Activated naive CD8-positive, alpha-beta T cell (primary cell): ENCODE data around the gene ZNF322.
A peak's percentile ranks its signal among the peaks of the same experiment; 100 is the strongest.

Source experiments
- H3K27ac Mint-ChIP-seq: one replicate; pipeline ENCODE4 v1.8.0; 2021; ENCODE audit warnings: mixed read lengths
- H3K27me3 Mint-ChIP-seq: one replicate; pipeline ENCODE4 v1.8.0; 2021; ENCODE audit warnings: mixed read lengths
- H3K36me3 Mint-ChIP-seq: one replicate; pipeline ENCODE4 v1.8.0; 2021; ENCODE audit warnings: mixed read lengths
- H3K4me1 Mint-ChIP-seq: one replicate; pipeline ENCODE4 v1.8.0; 2021; ENCODE audit warnings: low read depth, mixed read lengths
- H3K4me3 Mint-ChIP-seq: one replicate; pipeline ENCODE4 v1.8.0; 2021; ENCODE audit warnings: mild to moderate bottlenecking, mixed read lengths
- H3K9me3 Mint-ChIP-seq: one replicate; pipeline ENCODE4 v1.8.0; 2021; ENCODE audit warnings: low read depth, mixed read lengths

Gene ZNF322

GRCh38 chr6:26646074-26646473 lies 13.5 kb downstream of the ZNF322 start:
- Mint-ChIP-seq H3K27me3 (no peaks in the 10 kb centered on the region), H3K4me3 (no peak overlapping the region), H3K36me3 (peaks cover 61% of the 10 kb centered on the region), H3K4me1 (peaks cover 4% of the 10 kb centered on the region), H3K9me3 (peaks cover 18% of the 10 kb centered on the region), H3K27ac (no peak overlapping the region)

- Mint-ChIP-seq H3K27me3 (no peaks in the 10 kb centered on the region), H3K27ac (no peak overlapping the region), H3K4me1 (no peaks in the 10 kb centered on the region), H3K4me3 (no peak overlapping the region), H3K36me3 (peaks cover 65% of the 10 kb centered on the region), H3K9me3 (peaks cover 32% of the 10 kb centered on the region)
These were observed 18.7 kb downstream of the ZNF322 start for GRCh38 chr6:26640806-26641205.

DNA sequence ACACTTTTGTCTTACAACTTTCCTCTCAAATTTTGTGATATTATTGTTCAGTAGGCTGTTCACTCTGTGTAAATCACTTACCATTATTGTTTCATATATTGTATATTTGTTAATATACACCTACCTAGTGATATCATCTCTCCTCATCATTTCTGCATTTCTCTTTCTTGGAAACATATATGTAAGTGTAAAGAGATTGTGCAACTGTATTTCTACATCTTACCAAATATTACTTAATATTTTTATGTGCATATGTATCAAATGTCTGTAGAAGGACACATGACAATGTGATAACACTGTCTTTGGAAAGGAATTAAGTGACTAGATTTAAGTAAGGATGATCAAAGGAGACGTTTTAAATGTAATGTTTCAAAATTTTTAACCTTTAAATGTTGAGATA lies 30.2 kb downstream of the ZNF322 start:
- Mint-ChIP-seq H3K27me3 (peaks cover 5% of the 10 kb centered on the region), H3K36me3 (peaks cover 22% of the 10 kb centered on the region), H3K9me3 (peaks cover 13% of the 10 kb centered on the region), H3K27ac (no peak overlapping the region), H3K4me3 (no peak overlapping the region), H3K4me1 (no peaks in the 10 kb centered on the region)

- H3K9me3 Mint-ChIP-seq: peaks cover 10% of the 10 kb centered on the region
- H3K36me3 Mint-ChIP-seq: peaks cover 15% of the 10 kb centered on the region
- H3K4me3 Mint-ChIP-seq: no peak overlapping the region
- H3K27ac Mint-ChIP-seq: no peak overlapping the region
- H3K27me3 Mint-ChIP-seq: peaks cover 6% of the 10 kb centered on the region
- H3K4me1 Mint-ChIP-seq: no peaks in the 10 kb centered on the region
These were observed 31.7 kb downstream of the ZNF322 start for GRCh38 chr6:26627843-26628242.

DNA sequence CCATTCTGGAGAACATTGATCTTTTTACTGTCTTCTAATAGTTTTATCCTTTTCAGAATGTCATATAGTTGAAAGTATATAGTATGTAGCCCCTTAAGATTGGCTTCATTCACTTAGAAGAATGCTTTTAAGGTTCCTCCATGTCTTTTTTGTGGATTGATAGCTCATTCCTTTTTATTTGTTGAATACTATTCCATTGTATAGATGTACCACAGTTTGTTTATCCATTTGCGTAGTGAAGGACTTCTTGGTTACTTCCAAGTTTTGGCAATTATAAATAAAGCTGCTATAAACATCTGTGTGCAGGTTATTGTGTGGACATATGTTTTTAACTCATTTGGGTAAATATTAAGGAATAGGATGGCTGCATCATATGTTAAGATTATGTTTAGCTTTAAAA lies 35.0 kb downstream of the ZNF322 start:
- H3K4me1 Mint-ChIP-seq: no peaks in the 10 kb centered on the region
- no peak overlapping the region for H3K27ac Mint-ChIP-seq
- H3K9me3 Mint-ChIP-seq: peaks cover 10% of the 10 kb centered on the region
- peaks cover 10% of the 10 kb centered on the region for H3K27me3 Mint-ChIP-seq
- H3K4me3 Mint-ChIP-seq: no peak overlapping the region
- peaks cover 11% of the 10 kb centered on the region for H3K36me3 Mint-ChIP-seq

GRCh38 chr6:26623339-26623859 lies 36.1 kb downstream of the ZNF322 start:
- H3K9me3 Mint-ChIP-seq: peaks cover 7% of the 10 kb centered on the region
- peaks cover 8% of the 10 kb centered on the region for H3K27me3 Mint-ChIP-seq
- H3K36me3 Mint-ChIP-seq: peaks cover 7% of the 10 kb centered on the region
- no peak overlapping the region for H3K4me3 Mint-ChIP-seq
- no peak overlapping the region for H3K27ac Mint-ChIP-seq
- no peaks in the 10 kb centered on the region for H3K4me1 Mint-ChIP-seq

DNA sequence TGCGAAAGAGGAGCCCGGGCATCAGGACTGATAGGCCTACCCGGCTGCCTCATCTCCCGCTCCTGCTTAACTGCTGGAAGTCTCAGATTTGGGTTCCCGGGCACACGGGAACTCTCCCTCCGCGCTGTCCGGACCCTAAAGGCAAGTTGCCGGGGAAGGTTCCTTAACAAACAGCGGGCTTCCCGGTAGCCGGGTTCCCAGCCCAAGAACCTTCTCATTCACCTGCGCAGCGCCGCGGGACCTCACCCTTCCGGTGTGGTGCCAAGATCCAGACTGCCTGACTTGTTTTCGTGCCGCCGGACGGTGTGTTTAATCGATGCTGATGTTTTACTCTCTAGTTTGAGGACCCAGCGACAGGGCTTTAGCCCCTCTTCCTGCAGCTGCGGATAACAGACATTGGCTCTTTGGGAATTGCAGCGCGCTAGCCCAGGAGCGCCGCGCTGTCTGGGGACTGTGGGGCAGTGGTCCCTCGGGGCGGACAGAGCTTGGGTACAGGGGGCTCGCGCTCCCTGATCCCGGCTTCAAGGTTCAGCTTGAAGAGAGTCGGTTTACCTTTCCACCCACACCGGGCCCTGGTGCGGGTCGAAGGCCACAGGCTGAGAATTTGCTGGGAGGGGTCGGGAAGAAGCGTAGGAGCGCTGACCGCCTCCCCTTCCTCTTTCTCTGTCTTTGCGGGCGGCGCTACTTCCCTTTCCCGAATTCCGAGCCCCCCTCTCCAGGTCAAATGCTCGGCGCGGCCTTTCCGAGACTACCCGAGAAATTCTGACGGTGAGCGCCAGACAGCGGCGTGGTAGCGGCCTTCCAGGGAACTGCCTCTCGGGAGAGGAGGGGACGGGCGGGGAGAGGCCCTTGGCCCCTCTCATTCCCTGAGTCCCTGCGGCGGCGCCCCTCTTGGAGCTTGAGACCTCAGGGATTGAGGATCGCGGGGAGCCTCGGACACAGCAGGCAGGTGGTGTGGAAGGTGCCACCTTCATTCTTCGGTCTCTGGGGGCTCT lies 45.6 kb downstream of the ZNF322 start:
- no peak overlapping the region for H3K27ac Mint-ChIP-seq
- peak overlapping the region; percentile 85 for H3K4me3 Mint-ChIP-seq
- H3K36me3 Mint-ChIP-seq: no peaks in the 10 kb centered on the region
- H3K4me1 Mint-ChIP-seq: peaks cover 19% of the 10 kb centered on the region
- H3K27me3 Mint-ChIP-seq: peaks cover 12% of the 10 kb centered on the region
- H3K9me3 Mint-ChIP-seq: no peaks in the 10 kb centered on the region

DNA sequence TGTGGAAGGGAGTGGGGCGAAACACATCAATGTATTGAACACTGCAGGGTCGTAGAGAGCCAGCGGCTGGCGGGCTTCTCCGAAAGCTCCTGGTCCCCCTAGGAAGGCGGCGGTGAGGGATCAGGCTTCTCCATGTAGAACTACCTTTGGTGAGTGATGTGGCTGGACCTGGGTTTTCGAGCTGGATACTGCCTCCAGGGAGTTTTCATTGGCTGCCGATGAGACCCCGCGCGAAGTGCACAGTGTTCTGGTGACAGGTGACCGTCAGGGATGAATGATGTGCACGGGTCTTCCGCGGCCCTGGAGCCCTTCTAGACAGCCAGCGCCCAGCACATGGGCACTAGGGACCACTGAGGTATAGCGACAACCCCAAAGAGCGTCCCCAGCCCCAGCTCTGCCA lies 46.3 kb downstream of the ZNF322 start:
- Mint-ChIP-seq H3K4me1 (peaks cover 19% of the 10 kb centered on the region), H3K27ac (no peak overlapping the region), H3K27me3 (peaks cover 12% of the 10 kb centered on the region), H3K9me3 (no peaks in the 10 kb centered on the region), H3K4me3 (peak overlapping the region; percentile 66), H3K36me3 (no peaks in the 10 kb centered on the region)

- H3K4me3 Mint-ChIP-seq: no peak overlapping the region
- H3K4me1 Mint-ChIP-seq: peaks cover 27% of the 10 kb centered on the region
- no peaks in the 10 kb centered on the region for H3K36me3 Mint-ChIP-seq
- no peak overlapping the region for H3K27ac Mint-ChIP-seq
- no peaks in the 10 kb centered on the region for H3K9me3 Mint-ChIP-seq
- peaks cover 9% of the 10 kb centered on the region for H3K27me3 Mint-ChIP-seq
These were observed 47.9 kb downstream of the ZNF322 start for GRCh38 chr6:26611599-26611998.

DNA sequence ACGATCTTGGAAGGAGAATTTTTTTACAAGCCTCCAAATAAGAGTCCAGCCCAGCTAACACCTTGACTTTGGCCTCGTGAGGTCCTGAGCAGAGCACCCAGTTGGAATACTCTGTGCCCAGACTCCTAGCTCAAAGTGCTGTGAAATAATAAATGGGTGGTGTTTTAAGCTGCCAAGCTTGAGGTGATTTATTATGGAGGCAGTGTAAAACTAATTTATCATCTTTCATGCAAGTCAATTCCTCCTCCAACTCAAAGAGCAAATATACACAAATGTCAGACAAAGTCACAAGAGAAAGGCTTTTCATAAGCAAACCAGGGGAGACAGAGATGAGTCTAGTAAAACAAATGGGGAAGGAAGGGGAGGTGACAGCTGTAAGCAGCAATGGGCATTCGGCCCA lies 50.1 kb downstream of the ZNF322 start:
- no peaks in the 10 kb centered on the region for H3K27me3 Mint-ChIP-seq
- no peak overlapping the region for H3K4me3 Mint-ChIP-seq
- H3K27ac Mint-ChIP-seq: no peak overlapping the region
- H3K4me1 Mint-ChIP-seq: peaks cover 20% of the 10 kb centered on the region
- no peaks in the 10 kb centered on the region for H3K9me3 Mint-ChIP-seq
- H3K36me3 Mint-ChIP-seq: no peaks in the 10 kb centered on the region

DNA sequence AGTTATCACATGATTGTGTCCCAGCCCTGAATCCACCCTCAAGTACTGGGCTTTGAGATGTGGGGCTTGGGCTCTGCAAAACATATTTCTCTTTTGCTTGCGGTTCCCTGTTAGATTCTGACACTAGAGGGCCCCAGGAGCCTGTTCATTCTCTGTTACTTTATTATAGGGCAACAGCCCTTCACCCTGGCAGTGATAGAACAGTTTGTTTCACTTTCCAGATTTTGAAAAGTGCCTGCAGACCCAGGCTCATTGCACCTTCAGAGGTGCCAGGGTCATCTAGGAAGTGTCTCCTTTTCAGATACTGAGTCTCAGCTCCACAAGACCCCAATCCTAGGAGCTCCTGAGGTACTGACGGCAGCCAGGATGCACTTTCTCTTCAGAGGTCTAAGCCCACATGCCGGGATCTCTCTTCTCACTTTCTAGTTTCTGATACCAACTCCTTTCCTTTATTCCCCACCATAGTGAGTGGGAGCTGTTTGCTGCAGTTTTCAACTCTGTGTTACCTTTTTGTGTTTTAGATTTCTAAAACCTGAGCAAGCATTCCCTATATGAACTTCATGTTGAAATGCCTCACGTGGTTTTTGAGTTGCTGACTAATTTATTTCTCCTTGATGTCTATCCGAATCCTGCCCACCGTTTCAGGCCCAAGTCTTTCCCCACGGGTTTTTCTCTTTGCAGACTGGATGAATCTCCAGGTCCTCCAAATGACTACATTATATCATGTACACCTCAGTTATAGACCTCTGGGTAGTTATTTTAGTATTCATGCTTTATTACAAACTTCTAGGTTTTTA lies 51.9 kb downstream of the ZNF322 start:
- H3K4me1 Mint-ChIP-seq: peaks cover 17% of the 10 kb centered on the region
- H3K4me3 Mint-ChIP-seq: peak overlapping the region; percentile 48

GRCh38 chr6:26604797-26605196 lies 54.7 kb downstream of the ZNF322 start:
- Mint-ChIP-seq H3K4me1 (peaks cover 29% of the 10 kb centered on the region), H3K27ac (no peak overlapping the region)

More for the DNA sequence above, 51.9 kb downstream of the ZNF322 start:
- H3K27ac Mint-ChIP-seq: no peak overlapping the region
- H3K9me3 Mint-ChIP-seq: no peaks in the 10 kb centered on the region
- H3K36me3 Mint-ChIP-seq: no peaks in the 10 kb centered on the region
- H3K27me3 Mint-ChIP-seq: no peaks in the 10 kb centered on the region

GRCh38 chr6:26604026-26604425 lies 55.5 kb downstream of the ZNF322 start:
- peaks cover 36% of the 10 kb centered on the region for H3K4me1 Mint-ChIP-seq

More at GRCh38 chr6:26604797-26605196, 54.7 kb downstream of the ZNF322 start:
- Mint-ChIP-seq H3K9me3 (no peaks in the 10 kb centered on the region), H3K4me3 (no peak overlapping the region), H3K36me3 (peaks cover 2% of the 10 kb centered on the region), H3K27me3 (no peaks in the 10 kb centered on the region)

GRCh38 chr6:26602262-26602661 lies 57.3 kb downstream of the ZNF322 start:
- Mint-ChIP-seq H3K36me3 (peaks cover 11% of the 10 kb centered on the region), H3K9me3 (no peaks in the 10 kb centered on the region), H3K4me3 (no peak overlapping the region), H3K27me3 (no peaks in the 10 kb centered on the region), H3K27ac (no peak overlapping the region), H3K4me1 (peaks cover 42% of the 10 kb centered on the region)

More at GRCh38 chr6:26604026-26604425, 55.5 kb downstream of the ZNF322 start:
- Mint-ChIP-seq H3K36me3 (peaks cover 6% of the 10 kb centered on the region), H3K27ac (peak overlapping the region; percentile 35), H3K9me3 (no peaks in the 10 kb centered on the region), H3K4me3 (no peak overlapping the region), H3K27me3 (no peaks in the 10 kb centered on the region)

GRCh38 chr6:26600759-26601158 lies 58.8 kb downstream of the ZNF322 start:
- no peaks in the 10 kb centered on the region for H3K9me3 Mint-ChIP-seq
- peak overlapping the region; percentile 94 for H3K27ac Mint-ChIP-seq
- H3K27me3 Mint-ChIP-seq: no peaks in the 10 kb centered on the region
- H3K4me1 Mint-ChIP-seq: peaks cover 42% of the 10 kb centered on the region
- peak overlapping the region; percentile 59 for H3K4me3 Mint-ChIP-seq
- H3K36me3 Mint-ChIP-seq: peaks cover 11% of the 10 kb centered on the region
